ENCODE measurements around the gene TTC7B.

DNA sequence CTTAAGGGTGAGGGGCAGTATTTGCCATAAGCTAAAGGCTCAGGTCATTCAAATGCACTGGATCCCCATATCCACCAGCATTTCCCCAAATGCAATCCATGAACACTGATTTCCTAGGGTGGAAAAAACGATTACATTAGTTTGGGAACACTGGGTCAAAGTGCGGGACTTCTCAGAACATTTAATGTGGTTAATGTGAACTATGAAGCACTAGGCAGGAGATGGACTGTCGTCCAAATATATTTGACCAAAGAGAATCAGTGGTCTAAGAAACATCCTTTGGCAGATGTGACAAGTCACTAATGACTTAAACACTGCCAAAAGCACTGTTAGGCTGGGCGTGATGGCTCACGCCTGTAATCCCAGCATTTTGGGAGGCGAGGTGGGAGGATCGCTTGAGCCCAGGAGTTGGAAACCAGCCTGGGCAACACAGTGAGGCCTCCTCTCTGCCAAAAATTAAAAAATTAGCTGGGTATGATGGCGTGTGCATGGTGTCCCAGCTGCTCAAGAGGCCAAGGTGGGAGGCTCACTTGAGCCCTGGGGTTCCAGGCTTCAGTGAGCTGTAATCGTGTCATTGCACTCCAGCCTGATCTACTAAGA lies 214.0 kb downstream of the TTC7B start:
- TF ChIP-seq, protein P1, sequence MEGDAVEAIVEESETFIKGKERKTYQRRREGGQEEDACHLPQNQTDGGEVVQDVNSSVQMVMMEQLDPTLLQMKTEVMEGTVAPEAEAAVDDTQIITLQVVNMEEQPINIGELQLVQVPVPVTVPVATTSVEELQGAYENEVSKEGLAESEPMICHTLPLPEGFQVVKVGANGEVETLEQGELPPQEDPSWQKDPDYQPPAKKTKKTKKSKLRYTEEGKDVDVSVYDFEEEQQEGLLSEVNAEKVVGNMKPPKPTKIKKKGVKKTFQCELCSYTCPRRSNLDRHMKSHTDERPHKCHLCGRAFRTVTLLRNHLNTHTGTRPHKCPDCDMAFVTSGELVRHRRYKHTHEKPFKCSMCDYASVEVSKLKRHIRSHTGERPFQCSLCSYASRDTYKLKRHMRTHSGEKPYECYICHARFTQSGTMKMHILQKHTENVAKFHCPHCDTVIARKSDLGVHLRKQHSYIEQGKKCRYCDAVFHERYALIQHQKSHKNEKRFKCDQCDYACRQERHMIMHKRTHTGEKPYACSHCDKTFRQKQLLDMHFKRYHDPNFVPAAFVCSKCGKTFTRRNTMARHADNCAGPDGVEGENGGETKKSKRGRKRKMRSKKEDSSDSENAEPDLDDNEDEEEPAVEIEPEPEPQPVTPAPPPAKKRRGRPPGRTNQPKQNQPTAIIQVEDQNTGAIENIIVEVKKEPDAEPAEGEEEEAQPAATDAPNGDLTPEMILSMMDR (IDR thresholded peaks at IDR 0.05) = no peak
- TF ChIP-seq POLR2AphosphoS5 (IDR thresholded peaks at IDR 0.05) (no peak), POLR2A (IDR thresholded peaks at IDR 0.05) (no peak), EP300 (IDR thresholded peaks at IDR 0.05) (no peak)
